Measurements from ENCODE around the gene SYK. TPM values are rescaled to one million over a fixed set of nuclear protein-coding genes. Genes with fewer than 3 reads are reported as not detected.

The SYK gene
- total RNA-seq, 1 donor = not detected

DNA sequence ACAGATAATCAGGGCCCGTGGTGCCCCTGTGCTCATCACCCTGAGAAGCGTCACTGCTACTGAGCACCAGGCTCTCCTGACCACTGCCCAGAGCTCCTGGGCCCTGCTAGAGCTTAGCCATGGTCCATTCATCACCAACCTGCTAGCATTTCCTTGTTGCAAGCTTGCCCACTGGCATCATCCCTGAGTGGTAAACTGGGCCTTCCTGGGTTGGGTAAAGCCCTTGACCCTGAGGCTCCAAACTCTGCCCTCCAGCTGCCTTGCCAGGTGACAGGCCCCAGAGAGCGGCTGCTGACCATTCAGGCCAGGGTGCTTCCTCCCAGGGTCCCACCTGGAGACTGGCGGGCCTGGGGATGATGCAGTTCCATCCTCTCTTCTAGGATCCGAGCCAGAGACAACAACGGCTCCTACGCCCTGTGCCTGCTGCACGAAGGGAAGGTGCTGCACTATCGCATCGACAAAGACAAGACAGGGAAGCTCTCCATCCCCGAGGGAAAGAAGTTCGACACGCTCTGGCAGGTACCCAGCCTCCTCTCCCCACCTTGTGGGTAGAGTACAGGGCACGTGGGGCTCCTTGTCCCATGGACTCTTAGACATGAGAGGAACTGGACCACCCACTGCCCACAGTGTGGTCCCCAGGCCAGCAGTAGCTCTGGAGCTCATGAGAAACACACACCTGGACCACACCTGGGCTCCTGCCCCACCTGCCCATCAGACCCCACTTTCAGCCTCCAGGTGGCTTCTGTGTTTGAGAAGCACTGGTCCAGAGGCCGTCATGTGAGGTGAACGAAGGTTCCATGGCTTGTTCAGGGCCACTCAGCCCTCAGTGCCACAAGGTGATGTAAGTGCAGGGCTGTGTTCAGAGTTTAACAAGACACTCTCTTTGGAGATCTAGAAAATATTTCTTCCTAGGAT is 60.5 kb downstream of the SYK start:
- DNase-seq (ENCODE audit: low read depth) = no peak
- TF ChIP-seq, protein P1, sequence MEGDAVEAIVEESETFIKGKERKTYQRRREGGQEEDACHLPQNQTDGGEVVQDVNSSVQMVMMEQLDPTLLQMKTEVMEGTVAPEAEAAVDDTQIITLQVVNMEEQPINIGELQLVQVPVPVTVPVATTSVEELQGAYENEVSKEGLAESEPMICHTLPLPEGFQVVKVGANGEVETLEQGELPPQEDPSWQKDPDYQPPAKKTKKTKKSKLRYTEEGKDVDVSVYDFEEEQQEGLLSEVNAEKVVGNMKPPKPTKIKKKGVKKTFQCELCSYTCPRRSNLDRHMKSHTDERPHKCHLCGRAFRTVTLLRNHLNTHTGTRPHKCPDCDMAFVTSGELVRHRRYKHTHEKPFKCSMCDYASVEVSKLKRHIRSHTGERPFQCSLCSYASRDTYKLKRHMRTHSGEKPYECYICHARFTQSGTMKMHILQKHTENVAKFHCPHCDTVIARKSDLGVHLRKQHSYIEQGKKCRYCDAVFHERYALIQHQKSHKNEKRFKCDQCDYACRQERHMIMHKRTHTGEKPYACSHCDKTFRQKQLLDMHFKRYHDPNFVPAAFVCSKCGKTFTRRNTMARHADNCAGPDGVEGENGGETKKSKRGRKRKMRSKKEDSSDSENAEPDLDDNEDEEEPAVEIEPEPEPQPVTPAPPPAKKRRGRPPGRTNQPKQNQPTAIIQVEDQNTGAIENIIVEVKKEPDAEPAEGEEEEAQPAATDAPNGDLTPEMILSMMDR (IDR thresholded peaks at IDR 0.05; ENCODE audit: insufficient read depth, low read depth, low read length) = no peak
- H3K4me3 ChIP-seq (ENCODE audit: low read depth, low read length) = no peak overlapping the region

DNA sequence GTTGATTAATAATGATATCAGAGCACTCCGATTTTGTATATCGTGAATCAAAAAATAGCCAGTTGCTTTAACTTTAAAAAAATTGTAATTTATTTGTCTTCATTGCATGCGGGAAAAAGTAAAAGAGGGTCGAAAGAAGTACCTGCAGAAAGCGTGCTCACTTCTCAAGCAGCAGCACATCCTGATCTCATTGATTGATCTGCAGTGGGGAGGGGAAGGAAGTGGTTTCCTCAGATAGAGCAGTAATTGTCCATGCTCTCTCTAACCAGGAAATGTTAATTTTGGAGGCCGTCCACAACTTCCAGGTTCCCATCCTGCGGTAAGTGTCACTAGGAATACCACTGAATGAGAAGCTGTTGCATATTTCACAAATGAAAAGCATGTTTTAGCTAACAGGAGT is 63.2 kb downstream of the SYK start:
- TF ChIP-seq, protein P1 (IDR thresholded peaks at IDR 0.05; ENCODE audit: insufficient read depth, low read depth, low read length) = no peak
- H3K4me3 ChIP-seq (ENCODE audit: low read depth, low read length) = no peak overlapping the region
- no peak for DNase-seq (ENCODE audit: low read depth)

DNA sequence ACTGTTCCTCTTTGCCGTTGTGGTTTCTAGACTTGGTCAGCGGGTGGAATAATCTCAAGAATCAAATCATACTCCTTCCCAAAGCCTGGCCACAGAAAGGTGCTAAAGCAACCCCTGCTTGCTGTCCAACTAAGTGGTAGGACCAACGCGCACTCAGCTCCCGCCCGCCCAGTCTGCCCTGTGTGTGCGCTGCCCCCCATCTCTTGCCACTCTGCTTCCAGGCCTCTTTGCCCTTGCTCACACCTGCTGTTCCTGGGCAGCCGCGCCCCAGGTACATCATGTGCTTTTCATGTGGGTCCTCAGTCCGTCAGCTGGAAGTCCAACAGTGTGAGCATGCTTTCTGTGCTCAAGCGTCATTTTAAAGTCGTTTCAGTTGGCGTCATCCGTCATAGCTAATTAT is 65.5 kb downstream of the SYK start:
- H3K4me3 ChIP-seq (ENCODE audit: low read depth, low read length) = no peak overlapping the region
- no peak for DNase-seq (ENCODE audit: low read depth)
- TF ChIP-seq, protein P1 (IDR thresholded peaks at IDR 0.05; ENCODE audit: insufficient read depth, low read depth, low read length) = no peak

DNA sequence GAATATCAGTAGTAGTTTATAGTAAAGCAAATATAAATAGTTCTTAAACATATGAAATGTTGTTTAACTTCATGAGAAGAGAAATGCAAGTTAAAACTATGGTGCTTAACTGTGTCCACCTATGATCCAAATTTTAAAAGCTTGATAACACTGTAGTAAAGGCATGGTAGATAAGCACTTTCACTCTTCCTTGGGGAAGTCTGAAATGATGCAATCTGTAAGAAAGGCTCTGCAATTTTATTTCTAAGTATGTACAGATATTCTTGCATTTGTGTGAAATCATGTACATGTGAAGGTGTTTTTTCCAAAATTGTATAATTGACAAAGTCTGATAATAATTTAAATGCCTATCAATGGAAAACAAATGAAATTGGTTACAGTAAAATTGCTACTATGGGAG is 66.9 kb downstream of the SYK start:
- DNase-seq (ENCODE audit: low read depth) = peak; percentile 9
- no peak overlapping the region for H3K4me3 ChIP-seq (ENCODE audit: low read depth, low read length)
- TF ChIP-seq, protein P1 (IDR thresholded peaks at IDR 0.05; ENCODE audit: insufficient read depth, low read depth, low read length) = no peak

DNA sequence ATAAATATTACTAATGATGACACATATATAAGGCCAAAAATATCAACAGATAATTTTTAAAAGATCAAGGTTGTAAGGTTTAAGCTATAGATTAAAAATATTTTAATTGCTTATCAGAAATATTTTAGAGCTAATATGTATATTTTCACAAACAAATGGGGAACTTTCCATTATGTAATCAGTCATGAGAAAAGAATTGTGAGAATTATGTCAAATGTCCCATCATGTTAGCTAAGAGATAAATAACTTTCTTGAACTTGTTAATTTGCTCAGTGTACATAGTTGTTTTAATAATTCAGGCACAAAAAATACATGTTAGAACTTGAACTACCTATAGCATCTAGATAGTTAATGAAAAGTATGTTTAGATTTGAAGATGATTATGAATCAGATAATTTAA is 67.7 kb downstream of the SYK start:
- DNase-seq (ENCODE audit: low read depth) = no peak
- TF ChIP-seq, protein P1 (IDR thresholded peaks at IDR 0.05; ENCODE audit: insufficient read depth, low read depth, low read length) = no peak

DNA sequence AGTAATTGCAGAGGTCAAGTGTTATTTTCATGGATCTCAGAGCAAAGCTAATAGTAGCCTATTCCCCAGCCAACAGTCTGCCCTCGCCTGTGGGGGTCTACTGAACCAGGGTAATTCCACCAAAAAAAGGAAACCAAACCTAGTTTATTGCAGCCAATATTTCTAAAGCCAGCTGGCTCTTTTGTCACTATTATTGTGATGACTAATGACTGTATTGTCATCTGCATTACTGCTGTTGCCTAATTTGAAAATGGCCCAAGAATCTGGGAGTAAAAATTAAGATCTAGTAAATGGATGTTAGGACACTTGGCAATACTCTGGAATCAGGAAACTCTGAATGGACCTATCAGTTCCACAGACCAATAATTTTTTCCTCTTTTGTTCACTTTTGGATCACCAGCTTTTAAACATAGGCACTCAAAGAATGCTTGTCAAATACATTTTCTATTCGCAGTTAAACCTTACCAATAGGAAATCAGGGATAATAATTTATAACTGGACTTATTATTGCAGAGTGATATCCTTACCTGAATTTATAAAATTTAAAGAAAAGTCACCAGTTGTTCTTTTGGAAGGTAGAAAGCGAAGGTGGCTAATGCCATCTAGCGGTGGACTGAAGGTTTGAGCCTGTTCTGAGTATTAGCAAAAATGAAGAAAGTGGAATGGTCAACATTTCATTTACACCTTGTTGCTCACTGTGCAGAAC is 69.2 kb downstream of the SYK start:
- TF ChIP-seq, protein P1 (IDR thresholded peaks at IDR 0.05; ENCODE audit: insufficient read depth, low read depth, low read length) = peak; percentile 87
- no peak overlapping the region for H3K4me3 ChIP-seq (ENCODE audit: low read depth, low read length)
- peak; percentile 50 for DNase-seq (ENCODE audit: low read depth)

More for the DNA sequence above, 67.7 kb downstream of the SYK start:
- no peak overlapping the region for H3K4me3 ChIP-seq (ENCODE audit: low read depth, low read length)

Data from fibroblast of villous mesenchyme (primary cell).